Activated CD4-positive, alpha-beta T cell treated with anti-CD3 and anti-CD28 coated beads, Interleukin-2, amount 10 ng/mL, durations not matched to agents 24 days and 14 days (primary cell): Measurements from ENCODE around the gene TAOK1. TPM values are rescaled to one million over a fixed set of nuclear protein-coding genes. Genes with fewer than 3 reads are reported as not detected.
A peak's percentile ranks its signal among the peaks of the same experiment; 100 is the strongest.
"Not testable (repeated sequence)": the region's sequence is repeated elsewhere in the genome, so short reads cannot be mapped to it uniquely, and the experiment has no call there.

Source experiments
- DNase-seq: peaks from one replicate; pipeline ENCODE4 v3.0.0; 2022
- H3K27ac Mint-ChIP-seq: one replicate; pipeline ENCODE4 v1.8.0; 2022; ENCODE audit warnings: mild to moderate bottlenecking, mixed read lengths
- H3K27me3 Mint-ChIP-seq: one replicate; pipeline ENCODE4 v1.8.0; 2022; ENCODE audit warnings: mixed read lengths
- H3K36me3 Mint-ChIP-seq: one replicate; pipeline ENCODE4 v1.8.0; 2022; ENCODE audit warnings: low read depth, mild to moderate bottlenecking, mixed read lengths
- H3K4me1 Mint-ChIP-seq: one replicate; pipeline ENCODE4 v1.8.0; 2021; ENCODE audit warnings: mixed read lengths
- H3K4me3 Mint-ChIP-seq: one replicate; pipeline ENCODE4 v1.8.0; 2022; ENCODE audit warnings: mild to moderate bottlenecking, moderate library complexity, mixed read lengths
- H3K9me3 Mint-ChIP-seq: one replicate; pipeline ENCODE4 v1.8.0; 2021; ENCODE audit warnings: mixed read lengths
- intact Hi-C: fragments of 100-400 bp; cut with micrococcal nuclease; formaldehyde crosslinking; loops from one replicate; pipeline ENCODE4 v1.15.1; 2023
- total RNA-seq: library from RNA; stranded (reverse); gene quantifications from 2 replicates; pipeline ENCODE4 v1.2.3, GENCODE V29; 2022

TAOK1 gene
- total RNA-seq, 1 donor from 2014 or later: 43.2 TPM

DNA sequence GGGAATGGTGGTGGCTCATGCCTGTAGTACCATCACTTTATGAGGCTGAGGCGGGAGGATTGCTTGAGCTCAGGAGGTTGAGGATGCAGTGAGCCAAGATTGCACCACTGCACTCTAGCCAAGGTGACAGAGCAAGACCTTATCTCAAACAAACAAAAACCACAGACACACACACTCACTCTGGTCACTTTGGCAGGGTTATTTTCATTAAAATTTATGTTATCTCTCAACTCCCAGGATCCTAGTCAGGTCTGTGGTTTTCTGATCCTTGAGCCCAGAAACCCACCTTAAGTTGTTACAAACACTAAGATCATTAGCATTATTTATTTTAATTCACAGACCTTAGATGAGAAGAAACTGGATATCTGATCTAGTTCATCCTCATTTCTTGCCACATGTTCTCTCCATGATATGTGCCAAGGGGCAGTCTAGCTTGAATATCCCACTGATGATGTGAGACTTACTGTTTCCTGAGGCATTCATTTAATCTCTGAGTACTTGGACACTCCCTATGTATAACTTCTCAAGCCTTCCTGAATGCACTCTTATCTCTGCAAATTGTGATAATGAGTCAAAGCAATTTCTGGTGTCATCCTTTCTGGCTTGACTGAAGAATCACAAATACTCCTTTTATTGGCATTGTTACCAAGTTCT is 167.0 kb downstream of the TAOK1 start:
- intact Hi-C loops: no loop called here
- Mint-ChIP-seq H3K36me3 (peaks cover 27% of the 10 kb centered on the region), H3K27me3 (no peaks in the 10 kb centered on the region), H3K9me3 (no peaks in the 10 kb centered on the region), H3K4me3 (no peak overlapping the region), H3K27ac (no peak overlapping the region), H3K4me1 (peaks cover 19% of the 10 kb centered on the region)
- no peak for DNase-seq

DNA sequence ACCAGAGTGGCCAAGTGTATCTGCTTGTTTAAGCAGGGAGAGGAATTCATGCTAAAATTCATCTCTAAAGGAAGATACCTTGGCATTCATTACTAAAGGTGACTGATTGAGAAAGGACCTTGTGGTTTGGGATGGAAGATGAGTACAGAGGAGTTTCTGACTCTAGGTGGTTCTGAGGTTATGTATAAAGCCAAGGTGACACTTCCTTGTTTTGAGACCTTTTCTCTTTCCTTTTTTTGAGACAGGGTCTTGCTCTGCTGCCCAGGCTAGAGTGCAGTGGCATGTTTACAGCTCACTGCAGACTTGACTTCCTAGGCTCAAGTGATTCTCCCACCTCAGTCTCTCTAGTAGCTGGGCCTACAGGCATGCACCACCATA is 167.6 kb downstream of the TAOK1 start:
- Mint-ChIP-seq H3K4me1 (peaks cover 19% of the 10 kb centered on the region), H3K9me3 (no peaks in the 10 kb centered on the region), H3K27ac (no peak overlapping the region), H3K27me3 (no peaks in the 10 kb centered on the region), H3K36me3 (peaks cover 33% of the 10 kb centered on the region), H3K4me3 (no peak overlapping the region)
- intact Hi-C loops: no loop called here
- DNase-seq: no peak

DNA sequence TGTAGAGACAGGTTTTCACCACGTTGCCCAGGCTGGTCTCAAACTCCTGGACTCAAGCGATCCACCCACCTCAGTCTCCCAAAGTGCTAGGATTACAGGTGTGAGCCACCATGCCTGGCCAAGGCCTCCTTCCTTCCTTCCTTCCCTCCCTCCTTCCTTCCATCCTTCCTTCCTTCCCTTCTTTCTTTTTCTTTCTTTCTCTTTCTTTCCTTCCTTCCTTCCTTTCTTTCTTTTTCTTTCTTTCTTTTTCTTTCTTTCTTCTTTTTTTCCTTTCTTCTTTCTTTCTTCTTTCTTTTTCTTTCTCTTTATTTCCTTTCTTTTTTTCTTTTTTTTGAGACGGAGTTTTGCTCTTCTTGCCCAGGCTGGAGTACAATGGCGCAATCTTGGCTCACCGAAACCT is 168.0 kb downstream of the TAOK1 start:
- H3K4me3 Mint-ChIP-seq, H3K27ac Mint-ChIP-seq: not testable (repeated sequence)

DNA sequence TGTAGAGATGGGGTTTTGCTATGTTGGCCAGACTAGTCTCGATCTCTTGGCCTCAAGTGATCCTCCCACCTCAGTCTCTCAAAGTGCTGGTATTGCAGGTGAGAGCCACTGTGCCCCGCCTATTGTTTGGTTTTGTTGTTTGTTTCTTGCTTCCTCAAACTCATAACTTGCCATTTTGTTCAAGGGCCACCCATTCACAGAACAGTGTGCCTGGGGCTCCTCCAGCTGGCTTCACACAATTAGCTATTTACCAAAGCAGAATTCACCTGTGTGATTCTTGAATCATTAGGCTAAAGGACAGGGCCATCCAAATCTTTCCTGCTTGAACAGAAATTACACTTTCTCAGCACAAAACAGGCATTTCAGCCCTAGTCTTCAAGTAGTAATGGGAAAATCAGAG is 169.5 kb downstream of the TAOK1 start:
- intact Hi-C loops: loop anchor here (10.0 kb wide), 1 partner anchor 185 kb away; no protein-coding TSS in a partner anchor
- peaks cover 28% of the 10 kb centered on the region for H3K4me1 Mint-ChIP-seq
- H3K36me3 Mint-ChIP-seq: peaks cover 43% of the 10 kb centered on the region
- H3K9me3 Mint-ChIP-seq: no peaks in the 10 kb centered on the region
- H3K27me3 Mint-ChIP-seq: no peaks in the 10 kb centered on the region
- H3K4me3 Mint-ChIP-seq: no peak overlapping the region
- no peak for DNase-seq
- no peak overlapping the region for H3K27ac Mint-ChIP-seq

More for the DNA sequence above, 168.0 kb downstream of the TAOK1 start:
- Mint-ChIP-seq H3K36me3 (peaks cover 36% of the 10 kb centered on the region), H3K4me1 (peaks cover 21% of the 10 kb centered on the region)
- DNase-seq, H3K27me3 Mint-ChIP-seq, H3K9me3 Mint-ChIP-seq, intact Hi-C loops: not testable (repeated sequence)

DNA sequence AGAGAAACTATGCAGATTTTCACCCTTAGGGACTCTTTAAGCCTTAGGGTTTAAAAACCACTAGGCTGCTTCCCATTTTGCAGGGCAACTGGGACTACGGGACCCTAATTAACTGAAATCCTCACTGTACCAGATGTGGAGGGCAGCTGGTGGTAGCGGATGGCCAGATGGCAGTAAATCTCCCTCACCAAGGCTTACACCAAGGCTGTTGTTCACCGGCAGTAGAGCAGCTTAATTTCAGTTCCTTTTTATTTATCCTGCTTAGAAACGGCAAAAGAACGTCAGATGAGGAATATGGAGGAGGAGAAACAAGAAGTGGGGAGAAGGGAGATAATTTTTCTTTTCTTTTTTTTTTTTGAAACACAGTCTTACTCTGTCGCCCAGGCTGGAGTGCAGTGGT is 170.2 kb downstream of the TAOK1 start:
- intact Hi-C loops: loop anchor here (10.0 kb wide), 1 partner anchor 186 kb away; no protein-coding TSS in a partner anchor
- H3K9me3 Mint-ChIP-seq: no peaks in the 10 kb centered on the region
- H3K4me3 Mint-ChIP-seq: no peak overlapping the region
- peaks cover 30% of the 10 kb centered on the region for H3K4me1 Mint-ChIP-seq
- peaks cover 43% of the 10 kb centered on the region for H3K36me3 Mint-ChIP-seq
- no peak for DNase-seq
- no peak overlapping the region for H3K27ac Mint-ChIP-seq
- no peaks in the 10 kb centered on the region for H3K27me3 Mint-ChIP-seq

DNA sequence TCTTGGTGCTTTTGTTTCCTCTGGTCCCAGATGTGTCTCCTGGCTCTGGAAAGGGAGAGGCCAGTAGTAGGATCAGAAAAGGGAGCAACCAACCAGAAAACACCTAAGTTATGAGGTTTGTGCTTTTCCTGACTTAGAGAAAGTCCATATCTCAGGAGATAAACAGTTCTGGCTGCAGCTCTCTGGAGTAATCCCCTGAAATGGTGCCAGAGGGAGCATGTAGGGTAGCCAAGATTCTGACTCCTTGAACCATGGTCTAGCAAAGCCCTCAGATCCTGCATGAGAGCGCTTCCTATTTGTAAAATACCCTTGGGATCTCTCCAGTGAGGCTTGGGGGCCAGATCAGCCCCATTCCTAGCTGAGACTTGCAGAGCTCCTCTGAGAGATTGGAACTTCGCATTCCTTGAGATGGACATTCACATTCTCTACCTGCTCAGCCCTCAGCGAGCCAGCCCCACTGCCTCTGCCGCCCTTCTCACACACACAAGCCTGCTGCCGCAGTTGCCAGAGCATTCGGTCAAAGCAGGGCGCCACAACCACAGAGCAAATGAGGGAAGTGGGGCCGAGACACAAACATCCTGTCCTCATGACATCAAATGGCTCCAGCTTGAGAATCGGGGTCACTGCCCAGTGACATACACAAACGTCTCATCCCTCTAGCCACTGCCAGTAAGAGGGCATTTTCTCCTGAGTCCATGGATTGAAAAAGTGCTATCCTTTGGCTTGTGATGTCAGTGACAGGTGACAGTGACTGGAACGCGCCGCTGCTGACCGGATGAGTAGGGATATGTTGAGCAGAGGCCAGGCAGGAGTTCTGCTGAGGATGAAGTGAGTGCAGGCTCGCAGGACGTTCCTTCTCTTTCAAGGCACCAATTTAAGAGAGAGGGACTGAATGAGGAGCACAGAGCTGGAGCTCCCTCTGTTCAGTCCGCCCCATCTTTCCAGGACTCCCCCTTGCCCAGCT is 171.7 kb downstream of the TAOK1 start:
- Mint-ChIP-seq H3K4me3 (no peak overlapping the region), H3K27me3 (no peaks in the 10 kb centered on the region), H3K27ac (no peak overlapping the region), H3K36me3 (peaks cover 50% of the 10 kb centered on the region), H3K9me3 (no peaks in the 10 kb centered on the region), H3K4me1 (peaks cover 34% of the 10 kb centered on the region)
- DNase-seq: no peak
- intact Hi-C loops: loop anchor here (10.0 kb wide), 1 partner anchor 187 kb away; no protein-coding TSS in a partner anchor

DNA sequence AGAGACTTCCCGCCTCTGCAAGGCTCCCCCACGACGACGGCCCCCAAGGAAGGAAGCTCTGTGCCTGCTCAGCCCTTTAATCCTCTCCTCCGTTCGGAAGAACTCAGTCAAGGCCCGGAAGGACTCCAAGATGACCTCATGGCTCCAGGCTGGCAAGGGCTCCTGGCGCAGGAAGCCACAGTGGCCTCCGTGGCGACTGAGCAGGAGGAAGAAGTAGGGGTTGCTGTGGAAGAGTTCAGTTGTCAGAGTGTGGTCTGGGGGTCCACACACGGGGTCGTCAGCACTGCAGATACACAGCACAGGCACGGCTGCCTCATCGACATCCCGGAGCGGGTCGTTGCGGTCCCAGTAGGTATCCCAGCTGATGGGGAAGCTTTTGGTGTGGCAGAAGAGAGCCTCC is 172.5 kb downstream of the TAOK1 start:
- no peak overlapping the region for H3K4me3 Mint-ChIP-seq
- intact Hi-C loops: loop anchor here (10.0 kb wide), 1 partner anchor 188 kb away; no protein-coding TSS in a partner anchor
- peak overlapping the region; percentile 41 for H3K27ac Mint-ChIP-seq
- peaks cover 27% of the 10 kb centered on the region for H3K4me1 Mint-ChIP-seq
- DNase-seq: no peak
- H3K36me3 Mint-ChIP-seq: peaks cover 50% of the 10 kb centered on the region
- H3K9me3 Mint-ChIP-seq: no peaks in the 10 kb centered on the region
- H3K27me3 Mint-ChIP-seq: no peaks in the 10 kb centered on the region

DNA sequence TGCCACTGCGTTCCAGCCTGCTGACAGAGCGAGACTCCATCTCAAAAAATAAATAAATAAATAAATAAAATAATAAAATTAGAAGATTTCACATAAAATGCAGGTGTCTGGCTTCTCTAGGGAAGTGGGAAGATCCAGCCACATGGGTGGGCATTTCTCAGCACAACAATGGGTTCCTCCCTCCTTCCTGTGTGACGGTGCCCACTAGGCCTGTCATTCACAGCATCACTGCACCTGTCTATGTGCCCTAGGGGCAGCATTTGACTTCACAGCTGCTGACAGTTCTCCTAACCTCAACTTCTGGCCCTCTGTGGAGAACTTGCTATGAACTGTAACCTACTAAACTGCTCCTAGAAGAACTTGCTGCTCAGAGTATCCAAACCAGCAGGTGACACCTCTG is 173.7 kb downstream of the TAOK1 start:
- peak overlapping the region; percentile 61 for H3K4me3 Mint-ChIP-seq
- peak; percentile 56 for DNase-seq
- H3K36me3 Mint-ChIP-seq: peaks cover 50% of the 10 kb centered on the region
- H3K9me3 Mint-ChIP-seq: no peaks in the 10 kb centered on the region
- no peaks in the 10 kb centered on the region for H3K27me3 Mint-ChIP-seq
- intact Hi-C loops: loop anchor here (10.0 kb wide), 1 partner anchor 189 kb away; no protein-coding TSS in a partner anchor
- no peak overlapping the region for H3K27ac Mint-ChIP-seq
- peaks cover 21% of the 10 kb centered on the region for H3K4me1 Mint-ChIP-seq

DNA sequence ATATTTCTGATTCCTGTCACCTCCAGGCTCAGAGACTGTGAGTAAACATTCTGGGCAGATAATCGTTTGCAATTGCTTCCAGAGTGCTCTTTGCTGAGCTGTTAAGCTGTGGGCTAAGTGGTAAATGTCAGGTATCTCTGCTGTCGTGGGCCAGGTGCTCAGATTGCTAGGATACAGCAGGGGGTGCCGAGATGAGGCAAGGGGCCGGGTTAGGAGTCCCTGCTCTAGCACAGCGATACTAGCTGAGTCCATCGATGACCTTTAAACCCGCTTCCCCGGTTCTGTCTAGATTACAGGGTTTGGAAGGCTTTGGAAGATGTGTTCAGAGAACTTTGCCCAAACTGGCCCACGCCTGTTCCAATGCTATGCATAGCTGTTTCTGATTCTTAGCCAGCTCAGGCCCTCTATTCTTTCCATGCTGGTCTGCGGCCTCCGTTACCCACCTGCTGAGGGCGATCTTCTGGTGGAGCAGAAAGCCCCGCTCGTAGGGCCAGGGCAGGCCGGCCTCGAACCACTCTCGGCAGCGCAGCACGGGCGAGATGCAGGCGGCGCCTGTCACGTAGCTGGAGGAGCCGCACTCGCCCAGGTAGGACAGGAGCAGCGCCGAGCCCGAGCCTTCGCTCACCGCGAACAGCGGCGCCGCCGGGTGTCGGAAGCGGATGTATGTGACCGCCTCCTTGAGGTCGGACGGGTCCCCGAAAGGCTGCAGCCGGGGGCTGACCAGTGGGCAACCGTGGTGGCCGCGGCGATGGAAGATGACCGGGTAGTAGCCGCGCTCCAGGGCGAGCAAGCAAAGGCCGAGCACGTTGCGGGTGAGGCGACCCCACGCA is 175.7 kb downstream of the TAOK1 start:
- H3K36me3 Mint-ChIP-seq: peaks cover 45% of the 10 kb centered on the region
- no peaks in the 10 kb centered on the region for H3K27me3 Mint-ChIP-seq
- H3K27ac Mint-ChIP-seq: peak overlapping the region; percentile 95
- intact Hi-C loops: loop anchor here (2.0 to 10.0 kb wide), 5 partner anchors 175 to 839 kb away; partner anchors contain the start of genes NEK8, NUFIP2, SSH2 and TAOK1
- peak overlapping the region; percentile 93 for H3K4me3 Mint-ChIP-seq
- DNase-seq: peak; percentile 91
- peaks cover 28% of the 10 kb centered on the region for H3K4me1 Mint-ChIP-seq
- no peaks in the 10 kb centered on the region for H3K9me3 Mint-ChIP-seq

DNA sequence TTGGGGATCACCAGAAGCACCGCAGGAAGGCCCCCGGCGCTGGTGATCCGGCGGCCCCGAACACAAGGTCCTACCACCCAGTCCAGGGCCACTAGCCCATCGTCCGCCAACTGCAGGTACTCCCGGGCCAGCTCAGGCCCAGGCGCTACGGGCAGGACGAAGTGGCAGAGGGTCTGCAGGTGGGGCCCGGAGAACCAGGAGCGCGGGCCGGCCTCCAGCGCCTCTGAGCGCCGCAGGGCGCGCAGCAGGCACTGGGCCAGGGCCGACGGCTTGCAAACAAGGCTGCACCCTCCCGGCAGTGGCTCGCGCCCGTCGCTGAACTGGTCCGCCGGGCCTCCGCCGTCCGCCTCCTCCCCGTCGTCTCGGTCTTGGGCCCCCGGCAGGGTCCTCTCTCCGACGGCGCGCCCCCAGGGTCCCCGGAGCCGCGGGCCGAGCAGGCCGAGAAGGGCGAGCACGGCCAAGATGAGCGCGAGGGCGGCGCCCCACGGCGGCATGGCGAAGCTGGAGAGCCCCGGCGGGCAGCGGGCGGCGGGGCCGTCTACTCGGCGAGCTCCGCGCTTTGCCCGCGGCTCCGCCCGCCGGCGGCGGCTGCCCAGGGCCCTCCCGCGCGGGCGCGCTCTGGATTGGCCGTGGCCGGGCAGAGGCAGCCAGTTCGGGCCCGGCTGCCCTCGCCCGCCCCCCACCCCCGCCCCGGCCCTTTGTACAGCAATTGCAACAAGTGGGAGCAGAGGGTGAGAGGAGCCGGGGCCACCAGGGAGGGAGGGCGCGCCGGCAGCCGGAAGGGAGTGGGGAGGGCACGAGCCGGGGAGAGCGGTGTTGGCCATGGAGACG is 176.5 kb downstream of the TAOK1 start, which contains the start of gene ABHD15:
Gene ABHD15, minus strand, starts transcription at position 565 of the 831 bp plus-strand sequence. Its CDS starts 71 bp downstream, at position 494.
- intact Hi-C loops: loop anchor here (2.0 to 10.0 kb wide), 5 partner anchors 176 to 839 kb away; partner anchors contain the start of genes NEK8, NUFIP2, SSH2 and TAOK1
- Mint-ChIP-seq H3K4me3 (peak within 1 kb of the TSS; percentile 93), H3K27ac (peak within 1 kb of the TSS; percentile 95), H3K4me1 (peaks cover 28% of the 10 kb centered on the region), H3K27me3 (no peaks in the 10 kb centered on the region), H3K9me3 (no peaks in the 10 kb centered on the region), H3K36me3 (peaks cover 40% of the 10 kb centered on the region)
- peak; percentile 91 for DNase-seq

DNA sequence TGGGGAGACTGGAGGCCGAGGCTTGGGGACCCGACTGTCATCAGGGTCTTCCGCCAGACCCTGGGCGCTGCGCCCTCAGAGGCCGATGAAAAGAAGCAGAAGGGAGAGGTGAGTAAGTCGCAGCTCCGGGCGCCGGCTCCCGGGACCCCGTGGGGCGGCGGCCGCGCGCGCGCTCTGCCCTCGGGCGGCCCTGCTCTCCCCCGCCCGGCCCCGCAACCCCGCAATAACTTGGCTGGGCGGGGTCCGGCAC is 177.1 kb downstream of the TAOK1 start:
- no peak for DNase-seq
- H3K9me3 Mint-ChIP-seq: no peaks in the 10 kb centered on the region
- H3K27ac Mint-ChIP-seq: peak overlapping the region; percentile 91
- H3K36me3 Mint-ChIP-seq: peaks cover 34% of the 10 kb centered on the region
- peak overlapping the region; percentile 93 for H3K4me3 Mint-ChIP-seq
- peaks cover 28% of the 10 kb centered on the region for H3K4me1 Mint-ChIP-seq
- intact Hi-C loops: loop anchor here (2.0 to 10.0 kb wide), 5 partner anchors 176 to 840 kb away; partner anchors contain the start of genes NEK8, NUFIP2, SSH2 and TAOK1
- H3K27me3 Mint-ChIP-seq: no peaks in the 10 kb centered on the region

DNA sequence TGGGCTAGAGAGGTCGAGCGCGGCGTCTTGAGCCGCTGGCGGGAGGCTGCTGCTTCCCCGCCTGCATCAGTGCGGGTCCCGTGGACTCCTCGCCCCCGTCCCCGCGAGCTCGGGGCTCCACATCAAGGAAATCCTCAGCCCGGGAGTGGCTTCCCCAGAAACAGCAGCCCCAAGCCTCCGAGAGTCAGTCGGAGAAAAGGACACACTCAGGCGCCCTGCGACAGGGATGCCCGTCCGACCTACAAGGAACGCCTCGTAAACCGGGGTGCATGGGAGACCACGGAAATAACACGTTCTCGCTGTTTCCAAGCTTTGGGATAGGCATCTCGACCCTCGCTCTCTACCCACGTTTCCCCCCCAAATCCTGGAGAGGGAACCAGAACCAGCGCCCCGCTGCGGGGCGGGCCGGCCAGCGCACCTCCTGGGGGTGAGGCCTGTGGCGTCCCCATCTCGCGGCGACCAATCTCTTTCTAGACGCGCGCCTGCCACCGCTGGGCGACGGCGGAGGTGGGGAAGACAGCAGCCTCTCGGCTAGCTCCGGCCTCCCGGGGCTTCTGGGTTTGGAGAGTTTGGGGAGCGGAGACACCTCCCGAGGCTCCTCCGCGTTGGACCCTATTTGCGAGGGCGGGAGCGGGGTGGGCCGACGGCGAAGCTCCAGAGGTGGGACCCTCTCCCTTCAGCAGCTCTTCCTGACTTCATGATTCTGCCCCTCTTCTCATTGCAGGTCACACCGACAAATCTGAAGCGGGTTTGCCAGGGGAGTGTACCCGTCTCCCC is 177.6 kb downstream of the TAOK1 start:
- intact Hi-C loops: loop anchor here (1.0 to 10.0 kb wide), 7 partner anchors 22 to 840 kb away; partner anchors contain the start of genes GIT1, NEK8, NUFIP2 and SSH2
- H3K36me3 Mint-ChIP-seq: peaks cover 29% of the 10 kb centered on the region
- H3K4me3 Mint-ChIP-seq: peak overlapping the region; percentile 93
- peak; percentile 95 for DNase-seq
- H3K27me3 Mint-ChIP-seq: no peaks in the 10 kb centered on the region
- peak overlapping the region; percentile 94 for H3K27ac Mint-ChIP-seq
- peaks cover 28% of the 10 kb centered on the region for H3K4me1 Mint-ChIP-seq
- H3K9me3 Mint-ChIP-seq: no peaks in the 10 kb centered on the region
